ENCODE results near the gene CD24.

Gene CD24

DNA sequence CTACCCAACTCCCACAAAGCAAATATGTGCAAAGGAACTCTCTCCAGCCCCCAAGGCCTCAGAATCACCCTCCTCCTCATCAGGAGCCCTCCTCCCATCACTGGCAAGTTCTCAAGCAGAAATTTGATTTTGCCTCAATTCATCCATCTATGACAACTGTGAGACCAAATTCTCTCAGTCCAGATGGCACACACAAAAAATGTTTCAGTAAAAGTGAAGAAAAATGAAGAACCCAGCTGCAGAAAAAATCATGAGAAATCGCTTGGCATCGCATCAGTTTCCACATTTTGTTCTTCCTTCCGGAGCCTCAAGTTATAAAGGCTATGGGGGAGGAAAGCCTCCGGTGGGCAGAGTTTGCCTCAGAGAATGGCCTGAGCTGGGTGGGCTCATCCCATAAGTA, 6.4 kb upstream of the CD24 start:
- no peak overlapping the region for H3K18ac ChIP-seq (ENCODE audit: low read length)
- no peak overlapping the region for H3K4ac ChIP-seq (ENCODE audit: low read depth, low read length)
- no peak overlapping the region for H4K5ac ChIP-seq (ENCODE audit: low read length)
- no peak overlapping the region for H3K9ac ChIP-seq (ENCODE audit: low read length)
- no peak overlapping the region for H3K56ac ChIP-seq (ENCODE audit: low read length)
- WGBS (ENCODE audit: extremely low coverage, insufficient coverage, low lambda C conversion rate) = no CpG with 5 or more reads among the region's 4 CpGs
- DNase-seq = no peak
- no peak overlapping the region for H3K27ac ChIP-seq (ENCODE audit: low read depth, low read length)
- H3K4me2 ChIP-seq (ENCODE audit: low read length) = no peak overlapping the region
- no peak overlapping the region for H3K4me3 ChIP-seq (ENCODE audit: low read length)
- no peaks in the 10 kb centered on the region for H3K36me3 ChIP-seq (ENCODE audit: control insufficient read depth, insufficient read depth, low read length)
- no peaks in the 10 kb centered on the region for H3K79me1 ChIP-seq (ENCODE audit: low read length)
- no peak overlapping the region for H2BK5ac ChIP-seq (ENCODE audit: low read length)
- no peaks in the 10 kb centered on the region for H3K79me2 ChIP-seq (ENCODE audit: control insufficient read depth, insufficient read depth, low read length)
- no peak overlapping the region for H2BK120ac ChIP-seq (ENCODE audit: low read depth, low read length)
- H3K27me3 ChIP-seq (ENCODE audit: insufficient read depth, low read length, poor library complexity) = no peaks in the 10 kb centered on the region
- H2BK15ac ChIP-seq (replicated peaks; ENCODE audit: low read depth) = no peak overlapping the region
- no peak overlapping the region for H2AK5ac ChIP-seq (ENCODE audit: low read length)
- H3K23ac ChIP-seq (ENCODE audit: low read length) = no peak overlapping the region
- no peaks in the 10 kb centered on the region for H3K4me1 ChIP-seq (ENCODE audit: control insufficient read depth, low read depth, low read length)
- H4K8ac ChIP-seq (ENCODE audit: low read depth, low read length) = no peak overlapping the region

DNA sequence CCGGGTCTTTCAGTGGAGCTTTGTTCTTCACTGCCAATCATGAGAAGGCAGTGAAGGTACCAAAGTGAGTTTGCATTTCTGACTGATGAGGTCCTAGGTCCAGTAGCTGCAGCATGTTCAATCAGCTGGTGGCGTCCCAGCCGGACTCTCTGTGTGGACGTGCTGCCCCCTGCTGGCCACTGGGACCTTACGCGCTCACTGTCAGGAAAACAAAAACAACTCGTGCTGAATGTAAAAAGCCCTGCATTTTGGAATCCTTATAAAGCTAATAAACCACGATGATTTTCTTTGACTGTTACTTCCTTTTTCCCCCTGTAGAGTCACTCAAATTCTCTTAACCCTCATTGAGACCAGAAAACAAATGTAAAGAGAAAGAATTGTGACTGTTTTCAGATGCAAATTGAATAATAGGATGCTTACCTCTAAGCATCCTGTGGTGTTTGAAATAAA, 4.9 kb upstream of the CD24 start:
- Histone ChIP-seq H2BK15ac (replicated peaks; ENCODE audit: low read depth) (no peak overlapping the region), H3K4me3 (ENCODE audit: low read length) (no peak overlapping the region), H3K23ac (ENCODE audit: low read length) (no peak overlapping the region), H3K36me3 (ENCODE audit: control insufficient read depth, insufficient read depth, low read length) (no peaks in the 10 kb centered on the region), H3K27ac (ENCODE audit: low read depth, low read length) (no peak overlapping the region), H3K27me3 (ENCODE audit: insufficient read depth, low read length, poor library complexity) (no peaks in the 10 kb centered on the region), H3K18ac (ENCODE audit: low read length) (no peak overlapping the region), H3K4me1 (ENCODE audit: control insufficient read depth, low read depth, low read length) (no peaks in the 10 kb centered on the region), H4K8ac (ENCODE audit: low read depth, low read length) (no peak overlapping the region), H2AK5ac (ENCODE audit: low read length) (no peak overlapping the region), H3K9ac (ENCODE audit: low read length) (no peak overlapping the region), H2BK120ac (ENCODE audit: low read depth, low read length) (no peak overlapping the region), H3K4ac (ENCODE audit: low read depth, low read length) (no peak overlapping the region), H3K4me2 (ENCODE audit: low read length) (no peak overlapping the region), H4K5ac (ENCODE audit: low read length) (no peak overlapping the region), H3K79me2 (ENCODE audit: control insufficient read depth, insufficient read depth, low read length) (peaks cover under 1% of the 10 kb centered on the region), H3K79me1 (ENCODE audit: low read length) (no peaks in the 10 kb centered on the region), H3K56ac (ENCODE audit: low read length) (no peak overlapping the region), H2BK5ac (ENCODE audit: low read length) (no peak overlapping the region)
- peak; percentile 91 for DNase-seq
- no CpG with 5 or more reads among the region's 8 CpGs for WGBS (ENCODE audit: extremely low coverage, insufficient coverage, low lambda C conversion rate)

DNA sequence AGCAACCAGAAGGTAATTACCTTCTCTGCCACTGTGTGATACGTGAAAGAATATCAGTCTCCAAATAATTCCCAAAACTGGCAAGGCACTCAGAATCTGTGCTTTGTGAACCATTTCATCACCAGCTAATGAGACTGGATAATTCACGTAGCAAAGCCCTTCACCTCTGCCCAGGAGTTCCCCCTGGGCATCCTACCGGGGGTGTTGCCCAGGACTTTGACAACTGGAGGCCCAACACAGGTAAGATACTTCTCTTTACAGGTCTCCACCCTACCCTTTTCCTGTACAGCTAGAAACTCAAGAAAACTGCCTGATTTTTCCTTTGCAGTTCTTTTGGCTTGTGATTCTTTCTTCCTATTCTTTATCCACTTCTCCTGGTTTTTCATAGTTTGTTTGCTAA, 2.7 kb upstream of the CD24 start:
- no peak overlapping the region for H3K23ac ChIP-seq (ENCODE audit: low read length)
- H3K79me1 ChIP-seq (ENCODE audit: low read length) = no peaks in the 10 kb centered on the region
- no peak overlapping the region for H2AK5ac ChIP-seq (ENCODE audit: low read length)
- no peak overlapping the region for H4K5ac ChIP-seq (ENCODE audit: low read length)
- H2BK15ac ChIP-seq (replicated peaks; ENCODE audit: low read depth) = no peak overlapping the region
- H2BK5ac ChIP-seq (ENCODE audit: low read length) = no peak overlapping the region
- H3K4me2 ChIP-seq (ENCODE audit: low read length) = no peak overlapping the region
- H3K79me2 ChIP-seq (ENCODE audit: control insufficient read depth, insufficient read depth, low read length) = peaks cover 22% of the 10 kb centered on the region
- H3K4ac ChIP-seq (ENCODE audit: low read depth, low read length) = no peak overlapping the region
- H3K27me3 ChIP-seq (ENCODE audit: insufficient read depth, low read length, poor library complexity) = no peaks in the 10 kb centered on the region
- no peak overlapping the region for H3K27ac ChIP-seq (ENCODE audit: low read depth, low read length)
- WGBS (ENCODE audit: extremely low coverage, insufficient coverage, low lambda C conversion rate) = no CpG with 5 or more reads among the region's 3 CpGs
- H3K18ac ChIP-seq (ENCODE audit: low read length) = no peak overlapping the region
- H3K4me3 ChIP-seq (ENCODE audit: low read length) = no peak overlapping the region
- no peaks in the 10 kb centered on the region for H3K4me1 ChIP-seq (ENCODE audit: control insufficient read depth, low read depth, low read length)
- no peaks in the 10 kb centered on the region for H3K36me3 ChIP-seq (ENCODE audit: control insufficient read depth, insufficient read depth, low read length)
- no peak overlapping the region for H3K9ac ChIP-seq (ENCODE audit: low read length)
- H2BK120ac ChIP-seq (ENCODE audit: low read depth, low read length) = no peak overlapping the region
- no peak for DNase-seq
- no peak overlapping the region for H3K56ac ChIP-seq (ENCODE audit: low read length)
- H4K8ac ChIP-seq (ENCODE audit: low read depth, low read length) = no peak overlapping the region

DNA sequence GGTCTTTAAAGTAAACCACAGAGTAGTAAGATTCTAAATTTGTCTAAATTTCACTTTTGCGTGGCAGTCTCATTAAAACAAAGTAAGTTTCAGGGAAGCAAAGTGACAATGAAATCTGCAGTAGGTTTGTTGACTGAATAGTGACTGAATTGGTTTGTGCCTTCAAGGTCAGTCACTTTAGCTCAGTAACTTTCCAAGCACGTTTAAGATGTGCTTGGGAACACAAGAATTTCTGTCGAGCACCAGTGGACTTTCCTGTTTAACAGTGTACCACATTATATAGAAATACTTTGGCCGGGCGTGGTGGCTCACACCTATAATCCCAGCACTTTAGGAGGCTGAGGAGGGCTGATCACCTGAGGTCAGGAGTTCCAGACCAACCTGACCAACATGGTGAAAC, 1.7 kb upstream of the CD24 start:
- Histone ChIP-seq H3K79me1 (ENCODE audit: low read length) (no peaks in the 10 kb centered on the region), H3K4ac (ENCODE audit: low read depth, low read length) (no peak overlapping the region), H3K4me1 (ENCODE audit: control insufficient read depth, low read depth, low read length) (no peaks in the 10 kb centered on the region), H3K79me2 (ENCODE audit: control insufficient read depth, insufficient read depth, low read length) (peaks cover 24% of the 10 kb centered on the region), H3K4me2 (ENCODE audit: low read length) (no peak overlapping the region), H4K8ac (ENCODE audit: low read depth, low read length) (no peak overlapping the region), H3K4me3 (ENCODE audit: low read length) (no peak overlapping the region), H3K27me3 (ENCODE audit: insufficient read depth, low read length, poor library complexity) (no peaks in the 10 kb centered on the region), H3K56ac (ENCODE audit: low read length) (no peak overlapping the region), H4K5ac (ENCODE audit: low read length) (no peak overlapping the region), H2BK5ac (ENCODE audit: low read length) (no peak overlapping the region), H2BK120ac (ENCODE audit: low read depth, low read length) (no peak overlapping the region), H2BK15ac (replicated peaks; ENCODE audit: low read depth) (no peak overlapping the region), H3K36me3 (ENCODE audit: control insufficient read depth, insufficient read depth, low read length) (no peaks in the 10 kb centered on the region), H2AK5ac (ENCODE audit: low read length) (no peak overlapping the region), H3K18ac (ENCODE audit: low read length) (no peak overlapping the region), H3K23ac (ENCODE audit: low read length) (peak overlapping the region; percentile 74), H3K27ac (ENCODE audit: low read depth, low read length) (no peak overlapping the region), H3K9ac (ENCODE audit: low read length) (no peak overlapping the region)
- DNase-seq = no peak
- WGBS (ENCODE audit: extremely low coverage, insufficient coverage, low lambda C conversion rate) = no CpG with 5 or more reads among the region's 5 CpGs

DNA sequence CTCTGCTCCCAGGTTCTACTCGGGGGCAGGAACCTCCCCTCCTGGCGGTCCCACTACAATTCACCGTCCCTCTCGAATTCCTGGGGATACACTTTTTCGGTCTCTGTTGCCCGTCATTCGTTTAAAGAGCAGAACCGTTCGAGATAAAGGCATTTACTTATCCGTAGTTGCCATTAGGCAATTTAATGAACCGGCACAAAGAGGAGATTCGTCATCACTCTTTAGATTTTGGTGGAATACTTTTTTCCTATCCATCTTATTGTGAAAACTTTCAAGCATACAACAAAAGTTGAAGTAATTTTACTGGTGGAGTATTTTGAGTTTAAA, 1.2 kb upstream of the CD24 start:
- Histone ChIP-seq H3K4me1 (ENCODE audit: control insufficient read depth, low read depth, low read length) (no peaks in the 10 kb centered on the region), H2BK120ac (ENCODE audit: low read depth, low read length) (peak overlapping the region; percentile 68), H3K27ac (ENCODE audit: low read depth, low read length) (peak overlapping the region; percentile 96), H3K56ac (ENCODE audit: low read length) (peak overlapping the region; percentile 93), H3K4me2 (ENCODE audit: low read length) (peak overlapping the region; percentile 82), H2AK5ac (ENCODE audit: low read length) (no peak overlapping the region), H3K27me3 (ENCODE audit: insufficient read depth, low read length, poor library complexity) (no peaks in the 10 kb centered on the region), H3K9ac (ENCODE audit: low read length) (peak overlapping the region; percentile 90), H3K79me2 (ENCODE audit: control insufficient read depth, insufficient read depth, low read length) (peaks cover 24% of the 10 kb centered on the region), H2BK15ac (replicated peaks; ENCODE audit: low read depth) (no peak overlapping the region), H3K4me3 (ENCODE audit: low read length) (peak overlapping the region; percentile 52), H3K18ac (ENCODE audit: low read length) (peak overlapping the region; percentile 100), H4K8ac (ENCODE audit: low read depth, low read length) (peak overlapping the region; percentile 97), H4K5ac (ENCODE audit: low read length) (no peak overlapping the region), H3K23ac (ENCODE audit: low read length) (no peak overlapping the region), H2BK5ac (ENCODE audit: low read length) (no peak overlapping the region), H3K36me3 (ENCODE audit: control insufficient read depth, insufficient read depth, low read length) (no peaks in the 10 kb centered on the region), H3K79me1 (ENCODE audit: low read length) (no peaks in the 10 kb centered on the region), H3K4ac (ENCODE audit: low read depth, low read length) (peak overlapping the region; percentile 100)
- no CpG with 5 or more reads among the region's 12 CpGs for WGBS (ENCODE audit: extremely low coverage, insufficient coverage, low lambda C conversion rate)
- peak; percentile 64 for DNase-seq

DNA sequence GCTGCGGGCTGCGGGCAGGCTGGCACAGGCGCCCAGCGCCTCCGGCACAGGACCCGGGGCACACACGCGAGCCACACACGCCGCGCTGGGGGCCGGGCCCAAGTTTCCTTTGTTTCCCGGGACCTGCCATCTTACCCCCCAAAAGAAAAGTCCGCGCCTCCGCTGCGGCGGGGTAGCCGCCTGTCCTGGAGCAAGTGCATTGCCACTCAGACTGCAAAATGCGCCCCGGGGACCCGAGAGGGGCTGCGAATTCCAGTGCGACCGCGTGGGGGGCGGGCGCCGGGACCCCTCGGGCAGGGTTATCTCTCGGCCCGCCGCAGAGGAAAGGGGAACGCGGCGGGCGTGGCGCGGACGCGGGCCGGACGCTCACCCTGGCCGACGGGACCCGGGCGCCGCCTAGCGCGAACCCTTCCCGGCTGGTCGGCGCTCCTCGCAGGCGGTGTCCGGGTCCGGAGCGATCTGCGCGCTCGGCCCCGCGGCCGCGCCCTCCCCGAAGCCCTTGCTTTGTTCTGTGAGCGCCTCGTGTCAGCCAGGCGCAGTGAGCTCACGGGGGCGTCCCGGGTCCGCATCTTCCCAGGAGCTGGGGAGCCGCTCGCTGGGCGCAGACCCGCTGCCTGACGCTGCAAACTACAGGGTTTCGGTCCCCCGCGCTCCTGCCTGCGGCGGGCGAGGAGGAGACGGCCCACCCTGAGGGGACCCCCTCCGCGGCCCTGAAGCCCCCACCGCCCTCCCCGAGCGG, 639 bp upstream of the CD24 start:
- H4K5ac ChIP-seq (ENCODE audit: low read length) = no peak overlapping the region
- peaks cover 24% of the 10 kb centered on the region for H3K79me2 ChIP-seq (ENCODE audit: control insufficient read depth, insufficient read depth, low read length)
- no peaks in the 10 kb centered on the region for H3K36me3 ChIP-seq (ENCODE audit: control insufficient read depth, insufficient read depth, low read length)
- DNase-seq = peak; percentile 76
- peak overlapping the region; percentile 100 for H3K4ac ChIP-seq (ENCODE audit: low read depth, low read length)
- WGBS (ENCODE audit: extremely low coverage, insufficient coverage, low lambda C conversion rate) = no CpG with 5 or more reads among the region's 90 CpGs
- H3K4me1 ChIP-seq (ENCODE audit: control insufficient read depth, low read depth, low read length) = no peaks in the 10 kb centered on the region
- H4K8ac ChIP-seq (ENCODE audit: low read depth, low read length) = peak overlapping the region; percentile 97
- no peak overlapping the region for H2BK5ac ChIP-seq (ENCODE audit: low read length)
- H3K4me2 ChIP-seq (ENCODE audit: low read length) = peak overlapping the region; percentile 40
- peak overlapping the region; percentile 98 for H2BK120ac ChIP-seq (ENCODE audit: low read depth, low read length)
- H3K9ac ChIP-seq (ENCODE audit: low read length) = peak overlapping the region; percentile 90
- peak overlapping the region; percentile 69 for H3K4me3 ChIP-seq (ENCODE audit: low read length)
- peak overlapping the region; percentile 100 for H3K18ac ChIP-seq (ENCODE audit: low read length)
- H3K27me3 ChIP-seq (ENCODE audit: insufficient read depth, low read length, poor library complexity) = no peaks in the 10 kb centered on the region
- peak overlapping the region; percentile 96 for H3K27ac ChIP-seq (ENCODE audit: low read depth, low read length)
- H2AK5ac ChIP-seq (ENCODE audit: low read length) = no peak overlapping the region
- H2BK15ac ChIP-seq (replicated peaks; ENCODE audit: low read depth) = no peak overlapping the region
- peak overlapping the region; percentile 93 for H3K56ac ChIP-seq (ENCODE audit: low read length)
- H3K79me1 ChIP-seq (ENCODE audit: low read length) = no peaks in the 10 kb centered on the region
- H3K23ac ChIP-seq (ENCODE audit: low read length) = no peak overlapping the region
